ENCODE measurements around the gene KCNJ13. TPM values are rescaled to one million over a fixed set of nuclear protein-coding genes. Genes with fewer than 3 reads are reported as not detected.

Gene KCNJ13
- total RNA-seq, 1 experiment from 2014 or later = not detected

- Mint-ChIP-seq H3K27me3 (ENCODE audit: insufficient read depth, unreplicated experiment) (no peaks in the 10 kb centered on the region), H3K9me3 (ENCODE audit: unreplicated experiment) (no peaks in the 10 kb centered on the region), H3K36me3 (ENCODE audit: insufficient read depth, unreplicated experiment) (peaks cover 96% of the 10 kb centered on the region), H3K4me3 (ENCODE audit: unreplicated experiment) (no peak overlapping the region), H3K27ac (ENCODE audit: low read depth, unreplicated experiment) (no peak overlapping the region), H3K4me1 (ENCODE audit: insufficient read depth, unreplicated experiment) (no peaks in the 10 kb centered on the region)
- ChIA-PET POLR2A (interaction anchor here (0.7 to 1.2 kb wide), 4 partner anchors 12 to 325 kb away, joined by 3 read pairs; no protein-coding TSS in a partner anchor), CTCF (interaction anchor here (1.0 kb wide), 1 partner anchor 61 kb away, joined by 3 read pairs; no protein-coding TSS in a partner anchor)
- no TSS peak for BruUV-seq (replicated peaks)
- intact Hi-C loops (cut with micrococcal nuclease) = no loop called here
- no peak for TF ChIP-seq CTCF (IDR thresholded peaks at IDR 0.05; ENCODE audit: unreplicated experiment)
- no peak for DNase-seq (ENCODE audit: unreplicated experiment)
These were observed 34.1 kb upstream of the KCNJ13 start for GRCh38 chr2:232810444-232810843.

GRCh38 chr2:232809349-232810124, 33.2 kb upstream of the KCNJ13 start:
- Mint-ChIP-seq H3K27ac (ENCODE audit: low read depth, unreplicated experiment) (no peak overlapping the region), H3K9me3 (ENCODE audit: unreplicated experiment) (no peaks in the 10 kb centered on the region), H3K36me3 (ENCODE audit: insufficient read depth, unreplicated experiment) (peaks cover 96% of the 10 kb centered on the region), H3K4me3 (ENCODE audit: unreplicated experiment) (no peak overlapping the region), H3K27me3 (ENCODE audit: insufficient read depth, unreplicated experiment) (no peaks in the 10 kb centered on the region), H3K4me1 (ENCODE audit: insufficient read depth, unreplicated experiment) (no peaks in the 10 kb centered on the region)
- no peak for TF ChIP-seq CTCF (IDR thresholded peaks at IDR 0.05; ENCODE audit: unreplicated experiment)
- BruUV-seq (replicated peaks) = no TSS peak
- POLR2A ChIA-PET = interaction anchor here (1.2 kb wide), 2 partner anchors 13 to 15 kb away, joined by 3 read pairs; no protein-coding TSS in a partner anchor
- CTCF ChIA-PET = interaction anchor here (0.6 to 0.7 kb wide), 3 partner anchors 18 to 884 kb away, joined by 3 to 4 read pairs (median 3); no protein-coding TSS in a partner anchor
- intact Hi-C loops (cut with micrococcal nuclease) = no loop called here
- no peak for DNase-seq (ENCODE audit: unreplicated experiment)

GRCh38 chr2:232802091-232802490, 25.7 kb upstream of the KCNJ13 start:
- no TSS peak for BruUV-seq (replicated peaks)
- no peak for TF ChIP-seq CTCF (IDR thresholded peaks at IDR 0.05; ENCODE audit: unreplicated experiment)
- ChIA-PET CTCF (no interaction called here), POLR2A (no interaction called here)
- Mint-ChIP-seq H3K27me3 (ENCODE audit: insufficient read depth, unreplicated experiment) (no peaks in the 10 kb centered on the region), H3K36me3 (ENCODE audit: insufficient read depth, unreplicated experiment) (peaks cover 79% of the 10 kb centered on the region), H3K9me3 (ENCODE audit: unreplicated experiment) (no peaks in the 10 kb centered on the region), H3K4me1 (ENCODE audit: insufficient read depth, unreplicated experiment) (no peaks in the 10 kb centered on the region), H3K27ac (ENCODE audit: low read depth, unreplicated experiment) (no peak overlapping the region), H3K4me3 (ENCODE audit: unreplicated experiment) (no peak overlapping the region)
- no peak for DNase-seq (ENCODE audit: unreplicated experiment)
- intact Hi-C loops (cut with micrococcal nuclease) = no loop called here

- no TSS peak for BruUV-seq (replicated peaks)
- intact Hi-C loops (cut with micrococcal nuclease) = no loop called here
- ChIA-PET CTCF (no interaction called here), POLR2A (no interaction called here)
- Mint-ChIP-seq H3K36me3 (ENCODE audit: insufficient read depth, unreplicated experiment) (peaks cover 74% of the 10 kb centered on the region), H3K9me3 (ENCODE audit: unreplicated experiment) (no peaks in the 10 kb centered on the region), H3K4me1 (ENCODE audit: insufficient read depth, unreplicated experiment) (peaks cover 5% of the 10 kb centered on the region), H3K27ac (ENCODE audit: low read depth, unreplicated experiment) (no peak overlapping the region), H3K4me3 (ENCODE audit: unreplicated experiment) (no peak overlapping the region), H3K27me3 (ENCODE audit: insufficient read depth, unreplicated experiment) (no peaks in the 10 kb centered on the region)
- TF ChIP-seq CTCF (IDR thresholded peaks at IDR 0.05; ENCODE audit: unreplicated experiment) = no peak
- DNase-seq (ENCODE audit: unreplicated experiment) = no peak
These were observed 23.8 kb upstream of the KCNJ13 start for GRCh38 chr2:232800166-232800565.
